ENCODE results near the gene IGF2BP2. TPM values are rescaled to one million over a fixed set of nuclear protein-coding genes. Genes with fewer than 3 reads are reported as not detected.

IGF2BP2 gene
- total RNA-seq, 1 experiment from 2014 or later = 97.8 TPM

DNA sequence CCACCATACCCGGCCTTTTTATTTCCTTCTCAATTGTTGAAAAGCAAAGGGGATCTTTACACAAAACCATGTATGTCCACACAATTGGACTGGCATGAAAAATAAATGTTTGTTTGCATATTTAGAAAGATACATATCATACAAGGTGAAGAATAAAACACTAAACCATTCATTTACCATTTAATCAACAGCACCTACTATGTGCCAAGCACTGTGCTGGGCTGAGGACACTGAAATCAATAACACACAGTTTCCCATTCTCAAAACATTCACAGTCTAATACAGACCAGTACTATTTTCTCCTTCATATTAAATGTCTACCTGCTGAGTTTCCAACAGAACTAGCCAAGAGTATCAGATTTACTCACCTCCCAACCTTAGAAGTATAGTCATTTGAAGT lies 84.7 kb downstream of the IGF2BP2 start:
- H3K36me3 ChIP-seq (ENCODE audit: control insufficient read depth, insufficient read depth, low read length) = no peaks in the 10 kb centered on the region
- DNase-seq (ENCODE audit: low read depth, low spot score) (no peak), ATAC-seq (no peak)
- POLR2A ChIA-PET = interaction anchor here (0.5 to 0.7 kb wide), 2 partner anchors 29 to 90 kb away, joined by 3 to 6 read pairs; no protein-coding TSS in a partner anchor
- peaks cover 59% of the 10 kb centered on the region for H3K4me1 ChIP-seq (ENCODE audit: control insufficient read depth, insufficient read depth, low read length)
- H3K4me3 ChIP-seq (ENCODE audit: low read depth in 2 of 2, low read length in 2 of 2) = no peak overlapping the region
- intact Hi-C loops (cut with micrococcal nuclease; ENCODE audit: unreplicated experiment) = no loop called here
- in situ Hi-C loops (cut with HindIII; ENCODE audit: low pct_unique_long_range_greater_than_20kb, low sequenced_read_pairs) = no loop called here
- no peaks in the 10 kb centered on the region for H3K27me3 ChIP-seq (ENCODE audit: control insufficient read depth, insufficient read depth, low read length)
- TF ChIP-seq POLR2AphosphoS5 (IDR thresholded peaks at IDR 0.05; ENCODE audit: low read depth, low read length) (no peak), SIN3A (IDR thresholded peaks at IDR 0.05; ENCODE audit: borderline replicate concordance, insufficient read depth, low read depth, low read length) (no peak), TCF7L2 (IDR thresholded peaks at IDR 0.05; ENCODE audit: low read depth, low read length) (no peak)
- TF ChIP-seq, protein P1, sequence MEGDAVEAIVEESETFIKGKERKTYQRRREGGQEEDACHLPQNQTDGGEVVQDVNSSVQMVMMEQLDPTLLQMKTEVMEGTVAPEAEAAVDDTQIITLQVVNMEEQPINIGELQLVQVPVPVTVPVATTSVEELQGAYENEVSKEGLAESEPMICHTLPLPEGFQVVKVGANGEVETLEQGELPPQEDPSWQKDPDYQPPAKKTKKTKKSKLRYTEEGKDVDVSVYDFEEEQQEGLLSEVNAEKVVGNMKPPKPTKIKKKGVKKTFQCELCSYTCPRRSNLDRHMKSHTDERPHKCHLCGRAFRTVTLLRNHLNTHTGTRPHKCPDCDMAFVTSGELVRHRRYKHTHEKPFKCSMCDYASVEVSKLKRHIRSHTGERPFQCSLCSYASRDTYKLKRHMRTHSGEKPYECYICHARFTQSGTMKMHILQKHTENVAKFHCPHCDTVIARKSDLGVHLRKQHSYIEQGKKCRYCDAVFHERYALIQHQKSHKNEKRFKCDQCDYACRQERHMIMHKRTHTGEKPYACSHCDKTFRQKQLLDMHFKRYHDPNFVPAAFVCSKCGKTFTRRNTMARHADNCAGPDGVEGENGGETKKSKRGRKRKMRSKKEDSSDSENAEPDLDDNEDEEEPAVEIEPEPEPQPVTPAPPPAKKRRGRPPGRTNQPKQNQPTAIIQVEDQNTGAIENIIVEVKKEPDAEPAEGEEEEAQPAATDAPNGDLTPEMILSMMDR (IDR thresholded peaks at IDR 0.05) = no peak
- TF ChIP-seq, protein P2, sequence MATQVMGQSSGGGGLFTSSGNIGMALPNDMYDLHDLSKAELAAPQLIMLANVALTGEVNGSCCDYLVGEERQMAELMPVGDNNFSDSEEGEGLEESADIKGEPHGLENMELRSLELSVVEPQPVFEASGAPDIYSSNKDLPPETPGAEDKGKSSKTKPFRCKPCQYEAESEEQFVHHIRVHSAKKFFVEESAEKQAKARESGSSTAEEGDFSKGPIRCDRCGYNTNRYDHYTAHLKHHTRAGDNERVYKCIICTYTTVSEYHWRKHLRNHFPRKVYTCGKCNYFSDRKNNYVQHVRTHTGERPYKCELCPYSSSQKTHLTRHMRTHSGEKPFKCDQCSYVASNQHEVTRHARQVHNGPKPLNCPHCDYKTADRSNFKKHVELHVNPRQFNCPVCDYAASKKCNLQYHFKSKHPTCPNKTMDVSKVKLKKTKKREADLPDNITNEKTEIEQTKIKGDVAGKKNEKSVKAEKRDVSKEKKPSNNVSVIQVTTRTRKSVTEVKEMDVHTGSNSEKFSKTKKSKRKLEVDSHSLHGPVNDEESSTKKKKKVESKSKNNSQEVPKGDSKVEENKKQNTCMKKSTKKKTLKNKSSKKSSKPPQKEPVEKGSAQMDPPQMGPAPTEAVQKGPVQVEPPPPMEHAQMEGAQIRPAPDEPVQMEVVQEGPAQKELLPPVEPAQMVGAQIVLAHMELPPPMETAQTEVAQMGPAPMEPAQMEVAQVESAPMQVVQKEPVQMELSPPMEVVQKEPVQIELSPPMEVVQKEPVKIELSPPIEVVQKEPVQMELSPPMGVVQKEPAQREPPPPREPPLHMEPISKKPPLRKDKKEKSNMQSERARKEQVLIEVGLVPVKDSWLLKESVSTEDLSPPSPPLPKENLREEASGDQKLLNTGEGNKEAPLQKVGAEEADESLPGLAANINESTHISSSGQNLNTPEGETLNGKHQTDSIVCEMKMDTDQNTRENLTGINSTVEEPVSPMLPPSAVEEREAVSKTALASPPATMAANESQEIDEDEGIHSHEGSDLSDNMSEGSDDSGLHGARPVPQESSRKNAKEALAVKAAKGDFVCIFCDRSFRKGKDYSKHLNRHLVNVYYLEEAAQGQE (IDR thresholded peaks at IDR 0.05; ENCODE audit: insufficient read depth in 1 of 2, low read depth in 2 of 2, low read length in 1 of 2) = no peak
- BruUV-seq (replicated peaks) = TSS peak; percentile 30
- H3K9me3 ChIP-seq (ENCODE audit: control insufficient read depth, insufficient read depth, low read depth, low read length) = no peaks in the 10 kb centered on the region
- no peak overlapping the region for H3K27ac ChIP-seq (ENCODE audit: low read length)
- CTCF ChIA-PET = interaction anchor here (1.2 kb wide), 1 partner anchor 28 kb away, joined by 4 read pairs; no protein-coding TSS in a partner anchor

DNA sequence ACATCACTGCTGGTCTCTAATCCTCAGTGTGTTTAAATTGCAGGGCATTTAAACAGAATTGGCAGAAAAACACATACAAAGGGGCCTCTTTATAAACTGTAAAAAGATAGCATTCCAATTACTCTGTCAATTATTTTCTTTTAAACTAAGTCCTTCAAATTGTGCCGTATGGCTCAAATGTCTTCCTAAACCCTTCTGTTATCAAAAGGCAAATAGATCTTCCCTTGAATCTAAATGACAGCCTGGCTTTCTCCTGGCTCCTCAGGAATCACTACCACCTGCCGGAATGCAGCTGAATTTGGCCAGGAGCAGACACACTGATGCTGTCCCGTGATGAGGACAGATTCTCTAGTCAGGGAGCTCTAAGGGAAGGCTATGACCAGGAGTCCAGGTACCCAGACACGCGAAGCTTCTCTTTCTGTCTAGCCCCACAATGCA lies 85.6 kb downstream of the IGF2BP2 start:
- no peak for ATAC-seq

More for the DNA sequence above, 85.6 kb downstream of the IGF2BP2 start:
- DNase-seq (ENCODE audit: low read depth, low spot score) = no peak
- in situ Hi-C loops (cut with HindIII; ENCODE audit: low pct_unique_long_range_greater_than_20kb, low sequenced_read_pairs) (no loop called here), intact Hi-C loops (cut with micrococcal nuclease; ENCODE audit: unreplicated experiment) (loop anchor here (5.0 kb wide), 1 partner anchor 78 kb away; no protein-coding TSS in a partner anchor)
- Histone ChIP-seq H3K36me3 (ENCODE audit: control insufficient read depth, insufficient read depth, low read length) (no peaks in the 10 kb centered on the region), H3K4me3 (ENCODE audit: low read depth in 2 of 2, low read length in 2 of 2) (no peak overlapping the region), H3K4me1 (ENCODE audit: control insufficient read depth, insufficient read depth, low read length) (peaks cover 58% of the 10 kb centered on the region), H3K27ac (ENCODE audit: low read length) (no peak overlapping the region), H3K9me3 (ENCODE audit: control insufficient read depth, insufficient read depth, low read depth, low read length) (no peaks in the 10 kb centered on the region), H3K27me3 (ENCODE audit: control insufficient read depth, insufficient read depth, low read length) (no peaks in the 10 kb centered on the region)
- BruUV-seq (replicated peaks) = no TSS peak
- POLR2A ChIA-PET = interaction anchor here (0.5 to 0.7 kb wide), 3 partner anchors 12 to 89 kb away, joined by 3 to 6 read pairs (median 3); no protein-coding TSS in a partner anchor
- TF ChIP-seq, protein P1 (IDR thresholded peaks at IDR 0.05) = no peak
- TF ChIP-seq, protein P2 (IDR thresholded peaks at IDR 0.05; ENCODE audit: insufficient read depth in 1 of 2, low read depth in 2 of 2, low read length in 1 of 2) = no peak
- no peak for TF ChIP-seq SIN3A (IDR thresholded peaks at IDR 0.05; ENCODE audit: borderline replicate concordance, insufficient read depth, low read depth, low read length)
- no peak for TF ChIP-seq POLR2AphosphoS5 (IDR thresholded peaks at IDR 0.05; ENCODE audit: low read depth, low read length)
- no peak for TF ChIP-seq TCF7L2 (IDR thresholded peaks at IDR 0.05; ENCODE audit: low read depth, low read length)
- CTCF ChIA-PET = interaction anchor here (1.2 kb wide), 1 partner anchor 29 kb away, joined by 4 read pairs; no protein-coding TSS in a partner anchor
